DOHH2 (cell line): ENCODE data around the gene ZNF256.

ENCODE experiments used
- EZH2phosphoT487 ChIP-seq: fragments of 200-600 bp; sonication (generic); IDR thresholded peaks from 2 replicates; pipeline ENCODE4 v1.6.1; 2017; ENCODE audit warnings: borderline replicate concordance, mild to moderate bottlenecking, antibody characterized with exemption, low read length, moderate library complexity, mixed read lengths
- TF ChIP-seq, protein P1 (sequence below): fragments of 200-600 bp; sonication (generic); IDR thresholded peaks from one replicate; pipeline ENCODE4 v1.5.1; 2014; ENCODE audit warnings: antibody characterized with exemption, mild to moderate bottlenecking, low read depth, low read length; ENCODE audit not compliant: poor library complexity, severe bottlenecking

DNA sequence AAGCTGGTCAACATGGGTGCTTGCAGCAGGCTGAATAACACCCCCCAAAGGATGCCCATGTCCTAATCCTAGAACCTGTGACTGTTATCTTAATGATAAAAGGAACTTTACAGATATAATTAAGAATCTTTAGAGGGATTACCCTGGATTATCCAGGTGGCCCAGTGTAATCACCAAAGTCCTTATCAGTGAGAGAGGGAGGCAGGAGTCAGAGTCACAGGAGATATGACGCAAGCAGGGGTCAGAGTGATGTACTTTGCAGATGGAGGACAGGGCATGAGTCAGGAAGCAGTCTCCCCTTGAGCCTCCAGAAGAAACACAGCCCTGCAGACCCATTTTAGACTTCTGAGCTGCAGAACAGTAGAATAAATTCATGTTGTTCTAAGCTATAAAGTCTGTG lies 45.3 kb upstream of the ZNF256 start:
- TF ChIP-seq, protein P1, sequence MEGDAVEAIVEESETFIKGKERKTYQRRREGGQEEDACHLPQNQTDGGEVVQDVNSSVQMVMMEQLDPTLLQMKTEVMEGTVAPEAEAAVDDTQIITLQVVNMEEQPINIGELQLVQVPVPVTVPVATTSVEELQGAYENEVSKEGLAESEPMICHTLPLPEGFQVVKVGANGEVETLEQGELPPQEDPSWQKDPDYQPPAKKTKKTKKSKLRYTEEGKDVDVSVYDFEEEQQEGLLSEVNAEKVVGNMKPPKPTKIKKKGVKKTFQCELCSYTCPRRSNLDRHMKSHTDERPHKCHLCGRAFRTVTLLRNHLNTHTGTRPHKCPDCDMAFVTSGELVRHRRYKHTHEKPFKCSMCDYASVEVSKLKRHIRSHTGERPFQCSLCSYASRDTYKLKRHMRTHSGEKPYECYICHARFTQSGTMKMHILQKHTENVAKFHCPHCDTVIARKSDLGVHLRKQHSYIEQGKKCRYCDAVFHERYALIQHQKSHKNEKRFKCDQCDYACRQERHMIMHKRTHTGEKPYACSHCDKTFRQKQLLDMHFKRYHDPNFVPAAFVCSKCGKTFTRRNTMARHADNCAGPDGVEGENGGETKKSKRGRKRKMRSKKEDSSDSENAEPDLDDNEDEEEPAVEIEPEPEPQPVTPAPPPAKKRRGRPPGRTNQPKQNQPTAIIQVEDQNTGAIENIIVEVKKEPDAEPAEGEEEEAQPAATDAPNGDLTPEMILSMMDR, result no peak
- TF ChIP-seq EZH2phosphoT487, result no peak
